Upper lobe of left lung (tissue), 6 donors: Measurements from ENCODE around the gene AKAP6. TPM values are rescaled to one million over a fixed set of nuclear protein-coding genes. Genes with fewer than 3 reads are reported as not detected.

Source experiments
- ATAC-seq, 2 donors: fragments of 200-7000 bp; cut with Tn5 transposase; one replicate each; pipeline ENCODE4 v1.9.1; 2022; ENCODE audit warnings: mild to moderate bottlenecking in 2 of 2, moderate library complexity in 2 of 2; ENCODE audit not compliant: low FRiP score in 2 of 2
- DNase-seq, 2 donors: peaks; one replicate each; pipeline ENCODE4 v3.0.0-alpha.2; 2019 to 2020
- H3K27ac ChIP-seq, 4 donors: fragments of 200-600 bp; sonication (generic); one replicate each; pipeline ENCODE4 v1.5.1; 2016 to 2019
- H3K27me3 ChIP-seq, 4 donors: fragments of 200-600 bp; sonication (generic); one replicate each; pipeline ENCODE4 v1.5.1; 2017 to 2019
- H3K36me3 ChIP-seq, 4 donors: fragments of 200-600 bp; sonication (generic); one replicate each; pipeline ENCODE4 v1.5.1; 2016 to 2019
- H3K4me1 ChIP-seq, 4 donors: fragments of 200-600 bp; sonication (generic); one replicate each; pipeline ENCODE4 v1.5.1; 2018 to 2019
- H3K4me3 ChIP-seq, 4 donors: fragments of 200-600 bp; sonication (generic); one replicate each; pipeline ENCODE4 v1.5.1; 2017 to 2019; ENCODE audit warnings: mild to moderate bottlenecking in 2 of 4, moderate library complexity in 1 of 4
- H3K9me3 ChIP-seq, 4 donors: fragments of 200-600 bp; sonication (generic); one replicate each; pipeline ENCODE4 v1.5.1; 2018 to 2019
- CTCF ChIP-seq, 6 experiments: fragments of 450-650 bp in 4 of 6; fragments of 200-600 bp in 2 of 6; sonication (generic) in 2 of 6; IDR thresholded peaks; one replicate each; pipeline ENCODE4 v1.5.1; 2016 to 2019; ENCODE audit warnings: antibody characterized with exemption in 6 of 6
- EP300 ChIP-seq, 4 donors: sonication (generic); formaldehyde crosslinking; IDR thresholded peaks; one replicate each; pipeline ENCODE4 v1.5.1; 2017; ENCODE audit warnings: antibody characterized with exemption in 4 of 4, control low read depth in 2 of 4
- POLR2A ChIP-seq, 4 donors: fragments of 450-650 bp; IDR thresholded peaks; one replicate each; pipeline ENCODE4 v1.5.1; 2016 to 2017; ENCODE audit warnings: antibody characterized with exemption in 4 of 4, mild to moderate bottlenecking in 2 of 4
- POLR2AphosphoS5 ChIP-seq, 2 donors: sonication (generic); formaldehyde crosslinking; IDR thresholded peaks; one replicate each; pipeline ENCODE4 v1.5.1; 2017; ENCODE audit warnings: antibody characterized with exemption in 2 of 2
- WGBS, 2 donors: methylation state at CpG; one replicate each; pipeline ENCODE4 v1.1.5; 2017 to 2018; 5-methylcytosine and 5-hydroxymethylcytosine counted together
- total RNA-seq, 6 donors: library from RNA; depleted of rRNA in 4 of 6; stranded (reverse); fragments of >200 nt in 4 of 6; gene quantifications; one replicate each; pipeline versions ENCODE4 v1.1.0 to v1.2.1, GENCODE V29; 2016 to 2021
- donor health status: DM: no; HTN: no; CAD: no; lungs with moderate emphysema.
- donor health status: DM: no; HTN: yes; CAD: no; lungs with severe emphysema.

Gene AKAP6
- total RNA-seq, 6 donors from 2014 or later: 6.2 to 27.7 (median 10.7) TPM

- DNase-seq (no peak), ATAC-seq (no peak)
- Histone ChIP-seq H3K27me3 (no peaks in the 10 kb centered on the region), H3K4me1 (no peaks in the 10 kb centered on the region), H3K9me3 (no peaks in the 10 kb centered on the region), H3K36me3 (no peaks in the 10 kb centered on the region), H3K27ac (no peak overlapping the region), H3K4me3 (no peak overlapping the region)
- 73 to 85% methylated on average over 1 of the region's 1 CpG for whole genome bisulfite sequencing, 2 donors
- no peak for TF ChIP-seq POLR2AphosphoS5 (IDR thresholded peaks at IDR 0.05)
- TF ChIP-seq EP300 (IDR thresholded peaks at IDR 0.05): no peak
- TF ChIP-seq POLR2A (IDR thresholded peaks at IDR 0.05): no peak
- TF ChIP-seq CTCF (IDR thresholded peaks at IDR 0.05): no peak
These were observed 64.0 kb downstream of the AKAP6 start for GRCh38 chr14:32393119-32393518.

GRCh38 chr14:32394038-32394437, 64.9 kb downstream of the AKAP6 start:
- ATAC-seq (no peak), DNase-seq (no peak)
- Histone ChIP-seq H3K4me1 (no peaks in the 10 kb centered on the region), H3K27ac (no peak overlapping the region), H3K27me3 (no peaks in the 10 kb centered on the region), H3K9me3 (no peaks in the 10 kb centered on the region), H3K4me3 (no peak overlapping the region), H3K36me3 (no peaks in the 10 kb centered on the region)
- 84 to 90% methylated on average over 1 of the region's 1 CpG for WGBS, 2 donors
- TF ChIP-seq POLR2A (IDR thresholded peaks at IDR 0.05) (no peak), EP300 (IDR thresholded peaks at IDR 0.05) (no peak), POLR2AphosphoS5 (IDR thresholded peaks at IDR 0.05) (no peak), CTCF (IDR thresholded peaks at IDR 0.05) (no peak)

GRCh38 chr14:32396885-32397284, 67.8 kb downstream of the AKAP6 start:
- Histone ChIP-seq H3K4me1 (no peaks in the 10 kb centered on the region), H3K36me3 (no peaks in the 10 kb centered on the region), H3K9me3 (no peaks in the 10 kb centered on the region), H3K4me3 (no peak overlapping the region), H3K27ac (no peak overlapping the region), H3K27me3 (no peaks in the 10 kb centered on the region)
- ATAC-seq: no peak
- TF ChIP-seq POLR2AphosphoS5 (IDR thresholded peaks at IDR 0.05) (no peak), EP300 (IDR thresholded peaks at IDR 0.05) (no peak), CTCF (IDR thresholded peaks at IDR 0.05) (no peak), POLR2A (IDR thresholded peaks at IDR 0.05) (no peak)
- DNase-seq: no peak

- no peak for TF ChIP-seq EP300 (IDR thresholded peaks at IDR 0.05)
- no peak for TF ChIP-seq POLR2AphosphoS5 (IDR thresholded peaks at IDR 0.05)
- TF ChIP-seq CTCF (IDR thresholded peaks at IDR 0.05): no peak
- no peak for TF ChIP-seq POLR2A (IDR thresholded peaks at IDR 0.05)
- no peak for DNase-seq
- no peak overlapping the region for H3K27ac ChIP-seq
- H3K9me3 ChIP-seq: no peaks in the 10 kb centered on the region
- no peak overlapping the region for H3K4me3 ChIP-seq
- no peaks in the 10 kb centered on the region for H3K27me3 ChIP-seq
- no peaks in the 10 kb centered on the region for H3K4me1 ChIP-seq
- ATAC-seq: no peak
- no peaks in the 10 kb centered on the region for H3K36me3 ChIP-seq
These were observed 69.0 kb downstream of the AKAP6 start for GRCh38 chr14:32397861-32398640.

GRCh38 chr14:32399920-32400319, 70.8 kb downstream of the AKAP6 start:
- H3K4me3 ChIP-seq: no peak overlapping the region
- H3K36me3 ChIP-seq: no peaks in the 10 kb centered on the region
- no peaks in the 10 kb centered on the region for H3K4me1 ChIP-seq
- TF ChIP-seq POLR2A (IDR thresholded peaks at IDR 0.05) (no peak), POLR2AphosphoS5 (IDR thresholded peaks at IDR 0.05) (no peak), CTCF (IDR thresholded peaks at IDR 0.05) (no peak), EP300 (IDR thresholded peaks at IDR 0.05) (no peak)
- no peaks in the 10 kb centered on the region for H3K9me3 ChIP-seq
- DNase-seq (no peak), ATAC-seq (no peak)
- WGBS, 2 donors: 77 to 97% methylated on average over 1 of the region's 1 CpG
- no peak overlapping the region for H3K27ac ChIP-seq
- no peaks in the 10 kb centered on the region for H3K27me3 ChIP-seq
